WTC11 (cell line): ENCODE results near the gene ATP5MC3.

Source experiments
- CTCF ChIP-seq: fragments of 200-600 bp; IDR thresholded peaks from 2 replicates; pipeline ENCODE4 v1.8.0; 2022; ENCODE audit warnings: antibody characterized with exemption
- ELF4 ChIP-seq: sonication (generic); formaldehyde crosslinking; IDR thresholded peaks from 2 replicates; pipeline ENCODE4 v1.8.1; 2022; ENCODE audit warnings: low read depth, mild to moderate bottlenecking, moderate library complexity, missing genetic modification reagents
- SMAD3 ChIP-seq: sonication (generic); formaldehyde crosslinking; IDR thresholded peaks from 2 replicates; pipeline ENCODE4 v1.8.0; 2022; ENCODE audit warnings: missing genetic modification reagents, mild to moderate bottlenecking, borderline replicate concordance
- TEAD1 ChIP-seq: sonication (generic); formaldehyde crosslinking; IDR thresholded peaks from 2 replicates; pipeline ENCODE4 v1.8.0; 2022; ENCODE audit warnings: mild to moderate bottlenecking, missing genetic modification reagents
- ZNF121 ChIP-seq: sonication (generic); formaldehyde crosslinking; IDR thresholded peaks from 2 replicates; pipeline ENCODE4 v1.8.0; 2023; ENCODE audit warnings: missing genetic modification reagents
- TF ChIP-seq, protein P1 (sequence below): sonication (generic); formaldehyde crosslinking; IDR thresholded peaks from 2 replicates; pipeline ENCODE4 v1.8.0; 2023; ENCODE audit warnings: missing genetic modification reagents, mild to moderate bottlenecking, borderline replicate concordance
- TF ChIP-seq, protein P2 (sequence below): sonication (generic); formaldehyde crosslinking; IDR thresholded peaks from 2 replicates; pipeline ENCODE4 v1.8.0; 2022; ENCODE audit warnings: mild to moderate bottlenecking, missing genetic modification reagents

DNA sequence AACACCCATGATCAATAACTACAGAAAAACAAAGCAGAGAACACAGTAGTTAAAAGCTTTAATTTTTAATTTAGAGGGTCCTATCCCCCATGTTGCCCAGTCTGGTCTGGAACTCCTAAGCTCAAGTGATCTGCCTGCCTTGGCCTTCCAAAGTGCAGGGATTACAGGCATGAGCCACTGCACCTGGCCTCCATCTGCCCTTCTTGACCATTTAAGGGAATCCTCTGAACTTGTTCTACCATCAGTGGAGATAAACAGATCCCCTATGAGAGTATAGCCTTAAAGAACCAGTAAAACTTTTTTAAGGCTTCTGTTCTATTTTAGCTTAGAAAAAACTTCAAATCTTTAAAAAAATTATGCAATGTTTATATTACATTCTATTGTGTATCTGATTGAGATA is 13.5 kb upstream of the ATP5MC3 start:
- no peak for TF ChIP-seq CTCF
- no peak for TF ChIP-seq SMAD3 (CRISPR knock-in tag)
- no peak for TF ChIP-seq ELF4 (CRISPR knock-in tag)
- TF ChIP-seq, protein P1, sequence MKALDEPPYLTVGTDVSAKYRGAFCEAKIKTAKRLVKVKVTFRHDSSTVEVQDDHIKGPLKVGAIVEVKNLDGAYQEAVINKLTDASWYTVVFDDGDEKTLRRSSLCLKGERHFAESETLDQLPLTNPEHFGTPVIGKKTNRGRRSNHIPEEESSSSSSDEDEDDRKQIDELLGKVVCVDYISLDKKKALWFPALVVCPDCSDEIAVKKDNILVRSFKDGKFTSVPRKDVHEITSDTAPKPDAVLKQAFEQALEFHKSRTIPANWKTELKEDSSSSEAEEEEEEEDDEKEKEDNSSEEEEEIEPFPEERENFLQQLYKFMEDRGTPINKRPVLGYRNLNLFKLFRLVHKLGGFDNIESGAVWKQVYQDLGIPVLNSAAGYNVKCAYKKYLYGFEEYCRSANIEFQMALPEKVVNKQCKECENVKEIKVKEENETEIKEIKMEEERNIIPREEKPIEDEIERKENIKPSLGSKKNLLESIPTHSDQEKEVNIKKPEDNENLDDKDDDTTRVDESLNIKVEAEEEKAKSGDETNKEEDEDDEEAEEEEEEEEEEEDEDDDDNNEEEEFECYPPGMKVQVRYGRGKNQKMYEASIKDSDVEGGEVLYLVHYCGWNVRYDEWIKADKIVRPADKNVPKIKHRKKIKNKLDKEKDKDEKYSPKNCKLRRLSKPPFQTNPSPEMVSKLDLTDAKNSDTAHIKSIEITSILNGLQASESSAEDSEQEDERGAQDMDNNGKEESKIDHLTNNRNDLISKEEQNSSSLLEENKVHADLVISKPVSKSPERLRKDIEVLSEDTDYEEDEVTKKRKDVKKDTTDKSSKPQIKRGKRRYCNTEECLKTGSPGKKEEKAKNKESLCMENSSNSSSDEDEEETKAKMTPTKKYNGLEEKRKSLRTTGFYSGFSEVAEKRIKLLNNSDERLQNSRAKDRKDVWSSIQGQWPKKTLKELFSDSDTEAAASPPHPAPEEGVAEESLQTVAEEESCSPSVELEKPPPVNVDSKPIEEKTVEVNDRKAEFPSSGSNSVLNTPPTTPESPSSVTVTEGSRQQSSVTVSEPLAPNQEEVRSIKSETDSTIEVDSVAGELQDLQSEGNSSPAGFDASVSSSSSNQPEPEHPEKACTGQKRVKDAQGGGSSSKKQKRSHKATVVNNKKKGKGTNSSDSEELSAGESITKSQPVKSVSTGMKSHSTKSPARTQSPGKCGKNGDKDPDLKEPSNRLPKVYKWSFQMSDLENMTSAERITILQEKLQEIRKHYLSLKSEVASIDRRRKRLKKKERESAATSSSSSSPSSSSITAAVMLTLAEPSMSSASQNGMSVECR (CRISPR knock-in tag) = no peak
- TF ChIP-seq, protein P2, sequence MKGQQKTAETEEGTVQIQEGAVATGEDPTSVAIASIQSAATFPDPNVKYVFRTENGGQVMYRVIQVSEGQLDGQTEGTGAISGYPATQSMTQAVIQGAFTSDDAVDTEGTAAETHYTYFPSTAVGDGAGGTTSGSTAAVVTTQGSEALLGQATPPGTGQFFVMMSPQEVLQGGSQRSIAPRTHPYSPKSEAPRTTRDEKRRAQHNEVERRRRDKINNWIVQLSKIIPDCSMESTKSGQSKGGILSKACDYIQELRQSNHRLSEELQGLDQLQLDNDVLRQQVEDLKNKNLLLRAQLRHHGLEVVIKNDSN = no peak
- no peak for TF ChIP-seq ZNF121 (CRISPR knock-in tag)
- no peak for TF ChIP-seq TEAD1 (CRISPR knock-in tag)
